Lung (tissue), 12 donors: ENCODE data around the gene CALB2. TPM values are rescaled to one million over a fixed set of nuclear protein-coding genes. Genes with fewer than 3 reads are reported as not detected.

Source experiments
- ATAC-seq: fragments of 200-7000 bp; cut with Tn5 transposase; one replicate; pipeline ENCODE4 v1.9.1; 2020; ENCODE audit warnings: moderate number of reproducible peaks; ENCODE audit not compliant: insufficient read depth, low FRiP score
- DNase-seq, 3 donors: peaks; one replicate each; pipeline ENCODE4 v3.0.0-alpha.2; 2013 to 2017
- H3K27ac ChIP-seq, 2 donors: one replicate each; pipeline ENCODE4 v1.5.1; 2013; ENCODE audit warnings: mild to moderate bottlenecking in 2 of 2, moderate library complexity in 2 of 2, control low read depth in 1 of 2, inconsistent platforms in 1 of 2, low read depth in 1 of 2, low read length in 1 of 2
- H3K27me3 ChIP-seq, 3 donors: one replicate each; pipeline ENCODE4 v1.5.1; 2013; ENCODE audit warnings: low read length in 2 of 3; ENCODE audit not compliant: control insufficient read depth in 3 of 3, insufficient read depth in 3 of 3
- H3K36me3 ChIP-seq, 4 donors: one replicate each; pipeline ENCODE4 v1.5.1; 2013; ENCODE audit warnings: low read length in 4 of 4, mild to moderate bottlenecking in 1 of 4, moderate library complexity in 1 of 4; ENCODE audit not compliant: control insufficient read depth in 4 of 4, insufficient read depth in 4 of 4
- H3K4me1 ChIP-seq, 5 donors: one replicate each; pipeline ENCODE4 v1.5.1; 2013; ENCODE audit warnings: low read length in 5 of 5, mild to moderate bottlenecking in 2 of 5, moderate library complexity in 1 of 5; ENCODE audit not compliant: control insufficient read depth in 5 of 5, insufficient read depth in 5 of 5
- H3K4me3 ChIP-seq: one replicate; pipeline ENCODE4 v1.5.1; 2013; ENCODE audit warnings: mild to moderate bottlenecking, control low read depth, moderate library complexity
- H3K9ac ChIP-seq, 2 donors: one replicate each; pipeline ENCODE4 v1.5.1; 2013; ENCODE audit warnings: low read length in 2 of 2, control low read depth in 1 of 2; ENCODE audit not compliant: insufficient read depth in 1 of 2
- H3K9me3 ChIP-seq, 4 donors: one replicate each; pipeline ENCODE4 v1.5.1; 2013; ENCODE audit warnings: low read length in 3 of 4, mild to moderate bottlenecking in 1 of 4, moderate library complexity in 1 of 4; ENCODE audit not compliant: control insufficient read depth in 4 of 4, insufficient read depth in 3 of 4
- WGBS, 2 donors: extraction: QIAGEN DNeasy Blood & Tissue Kit; methylation state at CpG; one replicate each; pipeline ENCODE4 v1.1.7; 2013; 5-methylcytosine and 5-hydroxymethylcytosine counted together
- polyA plus RNA-seq, 2 donors: library from polyadenylated mRNA; stranded (reverse); fragments of 200-250 nt; gene quantifications; one replicate each; pipeline ENCODE4 v1.2.1, GENCODE V29; 2013
- total RNA-seq, 2 donors: library from RNA; depleted of rRNA in 1 of 2; stranded (reverse); fragments of >200 nt in 1 of 2; gene quantifications; one replicate each; pipeline ENCODE4 v1.2.1, GENCODE V29; 2014 to 2021
- TF ChIP-seq, protein P1 (sequence below): IDR thresholded peaks from 2 replicates; pipeline ENCODE4 v1.5.1; 2012; ENCODE audit warnings: mild to moderate bottlenecking; ENCODE audit errors: control extremely low read depth, extremely low read depth
- donor health status: control.
- donor health status: control.
- donor health status: Bipolar disorder and iron deficiency.
- donor health status: healthy.
- donor health status: DM: yes; HTN: yes; CAD: no.

Gene CALB2
- total and polyA plus RNA-seq, 4 donors, result 0.02 to 11.7 (median 1.2) TPM

DNA sequence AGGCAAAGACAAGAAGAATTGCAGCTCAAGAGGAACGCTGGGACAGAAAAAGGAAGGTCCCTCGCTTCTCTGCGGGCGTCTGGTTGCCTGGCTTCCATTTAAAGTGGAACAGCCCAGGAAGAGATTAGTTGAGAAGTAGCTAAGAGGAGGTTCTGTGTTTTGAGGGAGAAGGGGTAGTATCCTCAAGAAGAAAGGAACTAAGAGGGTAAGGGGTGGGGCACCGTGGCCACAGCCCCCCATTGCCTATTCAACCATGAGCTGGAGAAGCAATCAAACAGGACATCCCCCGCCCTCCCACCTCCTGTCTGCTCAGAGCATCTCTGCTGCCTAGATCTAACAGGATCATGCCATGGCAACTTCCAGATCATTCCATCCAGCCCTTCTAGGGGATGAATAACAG, 18.1 kb upstream of the CALB2 start:
- WGBS, 2 donors, result 70 to 80% methylated on average over 6 of the region's 6 CpGs
- TF ChIP-seq, protein P1, sequence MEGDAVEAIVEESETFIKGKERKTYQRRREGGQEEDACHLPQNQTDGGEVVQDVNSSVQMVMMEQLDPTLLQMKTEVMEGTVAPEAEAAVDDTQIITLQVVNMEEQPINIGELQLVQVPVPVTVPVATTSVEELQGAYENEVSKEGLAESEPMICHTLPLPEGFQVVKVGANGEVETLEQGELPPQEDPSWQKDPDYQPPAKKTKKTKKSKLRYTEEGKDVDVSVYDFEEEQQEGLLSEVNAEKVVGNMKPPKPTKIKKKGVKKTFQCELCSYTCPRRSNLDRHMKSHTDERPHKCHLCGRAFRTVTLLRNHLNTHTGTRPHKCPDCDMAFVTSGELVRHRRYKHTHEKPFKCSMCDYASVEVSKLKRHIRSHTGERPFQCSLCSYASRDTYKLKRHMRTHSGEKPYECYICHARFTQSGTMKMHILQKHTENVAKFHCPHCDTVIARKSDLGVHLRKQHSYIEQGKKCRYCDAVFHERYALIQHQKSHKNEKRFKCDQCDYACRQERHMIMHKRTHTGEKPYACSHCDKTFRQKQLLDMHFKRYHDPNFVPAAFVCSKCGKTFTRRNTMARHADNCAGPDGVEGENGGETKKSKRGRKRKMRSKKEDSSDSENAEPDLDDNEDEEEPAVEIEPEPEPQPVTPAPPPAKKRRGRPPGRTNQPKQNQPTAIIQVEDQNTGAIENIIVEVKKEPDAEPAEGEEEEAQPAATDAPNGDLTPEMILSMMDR, result no peak
- Histone ChIP-seq H3K9ac (no peak overlapping the region), H3K4me1 (no peaks in the 10 kb centered on the region), H3K27me3 (no peaks in the 10 kb centered on the region), H3K9me3 (peaks cover 0 to 2% (median 0%) of the 10 kb centered on the region in 4 donors), H3K27ac (no peak overlapping the region), H3K4me3 (no peak overlapping the region), H3K36me3 (no peaks in the 10 kb centered on the region)
- ATAC-seq (no peak), DNase-seq (no peak)

DNA sequence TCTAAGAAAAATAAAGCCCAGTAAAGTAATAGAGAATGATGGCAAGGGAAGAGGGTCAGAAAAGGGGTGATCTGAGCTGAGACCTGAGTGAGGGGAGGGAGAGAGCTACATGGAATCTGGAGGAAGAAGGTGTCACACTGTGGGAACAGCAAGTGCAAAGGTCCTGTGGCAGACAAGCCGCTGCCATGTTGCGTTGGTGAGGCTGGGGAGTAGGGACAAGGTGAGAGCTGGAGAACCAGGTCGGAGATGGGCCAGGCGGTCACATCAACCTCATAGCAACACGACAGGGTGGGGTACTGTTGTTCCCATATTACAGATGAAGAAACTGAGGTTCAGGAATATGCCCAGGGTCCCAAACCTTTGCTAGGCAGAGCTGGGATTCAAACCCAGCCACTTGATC, 16.6 kb upstream of the CALB2 start:
- TF ChIP-seq, protein P1, result no peak
- no peaks in the 10 kb centered on the region for H3K36me3 ChIP-seq
- DNase-seq (no peak), ATAC-seq (no peak)
- H3K9ac ChIP-seq, result no peak overlapping the region
- WGBS, 2 donors, result 91 to 94% methylated on average over 5 of the region's 5 CpGs
- H3K27me3 ChIP-seq, result no peaks in the 10 kb centered on the region
- peaks cover 0 to 2% (median 0%) of the 10 kb centered on the region in 4 donors for H3K9me3 ChIP-seq
- H3K4me1 ChIP-seq, result no peaks in the 10 kb centered on the region
- H3K27ac ChIP-seq, result no peak overlapping the region
- no peak overlapping the region for H3K4me3 ChIP-seq

DNA sequence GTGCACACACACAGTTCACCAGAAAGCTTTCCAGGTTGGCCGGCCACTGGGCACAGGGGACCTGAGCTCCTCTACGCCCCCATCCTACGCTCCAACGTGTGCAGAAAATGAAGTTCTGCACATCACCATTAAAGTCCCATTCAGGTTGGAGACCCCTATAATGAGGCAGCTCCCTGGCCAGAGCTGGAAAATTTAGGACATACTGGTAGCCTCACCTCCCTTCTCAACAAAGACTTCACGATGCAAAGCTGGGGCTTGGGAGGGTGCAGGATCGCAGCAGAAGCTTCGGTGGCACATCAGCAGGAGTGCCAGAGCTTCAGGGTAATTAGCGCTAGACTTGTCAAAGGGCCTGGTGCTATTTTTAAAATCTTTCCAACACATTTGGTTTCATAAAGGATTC, 15.4 kb upstream of the CALB2 start:
- Histone ChIP-seq H3K4me1 (no peaks in the 10 kb centered on the region), H3K9ac (no peak overlapping the region), H3K9me3 (peaks cover 0 to under 1% (median 0%) of the 10 kb centered on the region in 4 donors), H3K4me3 (no peak overlapping the region), H3K36me3 (no peaks in the 10 kb centered on the region), H3K27ac (no peak overlapping the region), H3K27me3 (no peaks in the 10 kb centered on the region)
- WGBS, 2 donors, result 78 to 84% methylated on average over 8 of the region's 8 CpGs
- ATAC-seq, result no peak
- TF ChIP-seq, protein P1, result no peak
- no peak for DNase-seq

DNA sequence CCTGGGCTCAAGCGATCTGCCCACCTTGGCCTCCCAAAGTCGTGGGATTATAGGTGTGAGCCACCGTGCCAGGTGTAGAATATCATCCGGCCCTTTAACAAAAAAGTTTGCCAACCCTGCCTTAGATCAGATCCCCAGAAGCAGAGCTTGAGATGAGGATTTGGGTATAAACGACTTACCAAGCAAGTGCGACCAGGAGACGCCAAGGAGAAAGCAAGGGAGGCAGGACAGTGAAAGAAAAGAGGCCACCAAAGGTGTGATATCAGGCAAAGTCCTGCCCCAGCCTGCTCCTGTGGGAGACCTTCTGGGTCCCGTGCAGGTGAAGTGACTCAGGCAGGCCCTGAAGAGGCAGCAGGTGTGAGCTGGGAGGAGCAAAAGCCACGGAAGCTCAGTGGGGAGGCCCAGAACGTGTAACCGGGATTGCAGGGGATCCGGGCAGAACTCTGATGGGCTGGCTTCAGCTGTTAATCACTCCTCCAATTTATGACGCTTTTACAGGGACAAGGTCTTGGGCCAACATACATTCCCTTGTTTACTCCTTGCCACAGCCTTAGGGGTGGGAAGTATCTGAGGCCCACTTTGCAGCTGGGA, 14.1 kb upstream of the CALB2 start:
- WGBS, 2 donors, result 60 to 67% methylated on average over 13 of the region's 13 CpGs
- Histone ChIP-seq H3K4me3 (no peak overlapping the region), H3K36me3 (no peaks in the 10 kb centered on the region), H3K4me1 (no peaks in the 10 kb centered on the region), H3K9me3 (no peaks in the 10 kb centered on the region), H3K27me3 (no peaks in the 10 kb centered on the region), H3K27ac (no peak overlapping the region), H3K9ac (no peak overlapping the region)
- TF ChIP-seq, protein P1, result no peak
- DNase-seq (no peak), ATAC-seq (no peak)
